ENCODE results near the gene ATAD5. TPM values are rescaled to one million over a fixed set of nuclear protein-coding genes. Genes with fewer than 3 reads are reported as not detected.

ATAD5 gene
- 1 to 10 TPM; 1.1 to 1.6 (median 1.3) TPM for total RNA-seq

DNA sequence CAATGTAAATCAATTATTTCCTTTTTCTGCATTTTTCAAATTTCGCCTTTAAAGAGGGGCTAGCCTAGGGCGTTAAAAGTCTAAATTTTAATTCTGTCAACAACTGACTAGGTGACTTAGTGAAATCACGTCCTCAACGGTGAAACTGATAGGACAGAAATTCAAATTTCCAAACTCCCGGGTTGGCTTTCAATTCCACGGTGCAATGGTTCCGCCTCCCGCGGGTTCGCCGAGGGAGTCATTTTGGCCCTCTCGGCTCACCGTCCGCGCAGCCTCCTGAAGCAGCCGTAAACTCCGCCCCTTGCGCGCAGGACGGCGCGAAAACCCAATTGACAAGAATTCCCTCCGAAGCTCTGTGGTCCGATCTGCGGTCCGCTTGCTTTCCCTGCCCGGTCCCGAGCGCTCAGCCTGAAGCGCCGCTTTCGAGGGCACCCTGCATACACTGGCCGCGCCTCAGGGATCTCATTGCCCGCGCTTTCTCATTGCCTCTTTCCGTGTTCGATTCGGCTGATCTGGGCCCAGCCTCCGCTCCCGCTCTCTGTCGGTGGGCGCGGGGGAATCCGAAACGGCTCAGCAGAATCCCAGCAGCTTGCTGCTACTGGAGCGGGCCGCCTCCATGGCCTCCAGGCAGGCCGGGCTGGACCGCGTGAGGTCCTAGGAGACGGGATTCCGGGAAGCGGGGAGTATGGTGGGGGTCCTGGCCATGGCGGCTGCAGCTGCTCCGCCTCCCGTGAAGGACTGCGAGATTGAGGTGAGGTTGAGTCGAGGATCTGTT, at the start of gene ATAD5:
Gene ATAD5, plus strand, starts transcription at position 304 of the 775 bp plus-strand sequence. Its CDS starts 382 bp downstream, at position 686.
- TF ChIP-seq POLR2A (IDR thresholded peaks at IDR 0.05) (no peak), CTCF (IDR thresholded peaks at IDR 0.05) (peak in 1 of 6 experiments; percentile 26)
- Histone ChIP-seq H3K27ac (peak within 1 kb of the TSS in 1 of 3 donors; percentile 21), H3K9me3 (no peaks in the 10 kb centered on the region), H3K4me3 (replicated peaks in 1 of 3) (peak within 1 kb of the TSS; percentile 45 to 72 (median 60)), H3K4me1 (peaks cover 9 to 13% of the 10 kb centered on the region in 2 donors), H3K36me3 (no peaks in the 10 kb centered on the region), H3K27me3 (no peaks in the 10 kb centered on the region)
- WGBS, 2 donors = 1% methylated on average over 44 to 56 of the region's 59 CpGs
- intact Hi-C loops (cut with DNase I) = no loop called here
- DNase-seq = peak; percentile 93

GRCh38 chr17:30782206-30782605, 49.6 kb upstream of the ATAD5 start:
- no peak overlapping the region for H3K27ac ChIP-seq
- no peaks in the 10 kb centered on the region for H3K4me1 ChIP-seq
- peaks cover 6 to 8% of the 10 kb centered on the region in 2 donors for H3K36me3 ChIP-seq
- TF ChIP-seq CTCF (IDR thresholded peaks at IDR 0.05) = no peak
- TF ChIP-seq POLR2A (IDR thresholded peaks at IDR 0.05) = no peak
- H3K27me3 ChIP-seq = no peaks in the 10 kb centered on the region
- no peak for DNase-seq
- WGBS, 2 donors = 86 to 89% methylated on average over 2 of the region's 2 CpGs
- intact Hi-C loops (cut with DNase I) = no loop called here
- no peaks in the 10 kb centered on the region for H3K9me3 ChIP-seq
- H3K4me3 ChIP-seq (replicated peaks in 1 of 3) = no peak overlapping the region

- Histone ChIP-seq H3K9me3 (no peaks in the 10 kb centered on the region), H3K27ac (no peak overlapping the region), H3K4me1 (peaks cover 0 to 3% of the 10 kb centered on the region in 2 donors), H3K36me3 (peaks cover 4 to 10% of the 10 kb centered on the region in 2 donors), H3K4me3 (replicated peaks in 1 of 3) (no peak overlapping the region), H3K27me3 (no peaks in the 10 kb centered on the region)
- WGBS, 2 donors = 92 to 93% methylated on average over 2 of the region's 2 CpGs
- DNase-seq = no peak
- intact Hi-C loops (cut with DNase I) = no loop called here
- TF ChIP-seq CTCF (IDR thresholded peaks at IDR 0.05) (no peak), POLR2A (IDR thresholded peaks at IDR 0.05) (no peak)
These were observed 42.8 kb upstream of the ATAD5 start for GRCh38 chr17:30788918-30789317.

DNA sequence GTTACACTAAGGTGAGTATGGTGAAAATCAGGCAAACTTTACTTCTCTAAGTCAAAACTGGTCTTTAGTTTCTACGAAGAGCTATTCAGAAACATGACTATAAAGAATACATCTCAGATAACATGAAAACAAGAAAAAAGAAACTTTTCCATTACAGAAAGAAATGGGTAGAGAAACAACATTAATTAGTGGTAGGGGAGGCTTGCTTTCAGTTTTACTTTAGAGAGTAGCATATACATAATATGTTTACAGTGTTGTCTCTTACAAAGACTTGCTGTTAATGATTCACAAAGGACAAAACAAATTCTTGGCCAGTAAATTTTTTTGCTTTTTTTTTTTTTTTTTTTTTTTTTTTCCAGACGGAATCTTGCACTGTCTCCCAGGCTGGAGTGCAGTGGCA, 41.5 kb upstream of the ATAD5 start:
- Histone ChIP-seq H3K36me3 (peaks cover 4 to 16% of the 10 kb centered on the region in 2 donors), H3K4me1 (peaks cover 0 to 3% of the 10 kb centered on the region in 2 donors), H3K27me3 (no peaks in the 10 kb centered on the region), H3K9me3 (no peaks in the 10 kb centered on the region), H3K27ac (peak overlapping the region in 1 of 3 donors; percentile 21), H3K4me3 (replicated peaks in 1 of 3) (no peak overlapping the region)
- intact Hi-C loops (cut with DNase I) = no loop called here
- no peak for TF ChIP-seq POLR2A (IDR thresholded peaks at IDR 0.05)
- no peak for TF ChIP-seq CTCF (IDR thresholded peaks at IDR 0.05)
- DNase-seq = no peak
- WGBS, 2 donors = 89 to 92% methylated on average over 2 of the region's 2 CpGs

GRCh38 chr17:30793282-30793977, 38.3 kb upstream of the ATAD5 start:
- Histone ChIP-seq H3K9me3 (no peaks in the 10 kb centered on the region), H3K4me3 (replicated peaks in 1 of 3) (no peak overlapping the region), H3K4me1 (peaks cover 0 to 3% of the 10 kb centered on the region in 2 donors), H3K27me3 (no peaks in the 10 kb centered on the region), H3K27ac (no peak overlapping the region), H3K36me3 (peaks cover 4 to 20% of the 10 kb centered on the region in 2 donors)
- intact Hi-C loops (cut with DNase I) = no loop called here
- no peak for DNase-seq
- WGBS, 2 donors = 93 to 98% methylated on average over 9 of the region's 9 CpGs
- no peak for TF ChIP-seq POLR2A (IDR thresholded peaks at IDR 0.05)
- TF ChIP-seq CTCF (IDR thresholded peaks at IDR 0.05) = no peak
